OCI-LY7 (cell line): ENCODE results near the gene PPM1H. TPM values are rescaled to one million over a fixed set of nuclear protein-coding genes. Genes with fewer than 3 reads are reported as not detected.

Experiments
- BruUV-seq: library from RNA; stranded (reverse); fragments of 400-500 nt; replicated peaks from 2 replicates; lab custom pipeline; 2021; lab: Mats Ljungman, UMichigan
- CTCF ChIA-PET: fragments of 300-600 bp; sonication (Branson Sonifier 250); formaldehyde crosslinking; loops from one replicate; lab custom pipeline; 2022; ENCODE audit warnings: antibody characterized with exemption; ENCODE audit not compliant: unreplicated experiment; lab: Charles Lee
- POLR2A ChIA-PET: fragments of 300-600 bp; sonication (Branson Sonifier 250); formaldehyde crosslinking; loops from one replicate; lab custom pipeline; 2022; ENCODE audit warnings: antibody characterized with exemption; lab: Charles Lee
- DNase-seq: peaks from one replicate; pipeline ENCODE4 v3.0.0-alpha.2; 2015; ENCODE audit warnings: low spot score
- H2AFZ ChIP-seq: fragments of 200-600 bp; sonication (generic), shearing (Covaris generic); 2 replicates; pipeline ENCODE4 v1.6.1; 2014; ENCODE audit warnings: mild to moderate bottlenecking, antibody characterized with exemption, low read length, moderate library complexity
- H3K27ac ChIP-seq: fragments of 200-600 bp; sonication (generic); 2 replicates; pipeline ENCODE4 v1.5.1; 2014; ENCODE audit warnings: mixed run types, low read depth, mild to moderate bottlenecking, moderate library complexity, low read length, inconsistent platforms; ENCODE audit not compliant: poor library complexity, severe bottlenecking
- H3K36me3 ChIP-seq: fragments of 200-600 bp; sonication (generic); 2 replicates; pipeline ENCODE4 v1.6.1; 2014; ENCODE audit warnings: mild to moderate bottlenecking, antibody characterized with exemption, low read length, moderate library complexity, mixed read lengths; ENCODE audit not compliant: insufficient read depth
- H3K4me1 ChIP-seq: fragments of 200-600 bp; sonication (generic); 2 replicates; pipeline ENCODE4 v1.5.1; 2014; ENCODE audit warnings: mild to moderate bottlenecking, low read length; ENCODE audit not compliant: insufficient read depth, poor library complexity, severe bottlenecking
- H3K4me2 ChIP-seq: fragments of 200-600 bp; sonication (generic); 2 replicates; pipeline ENCODE4 v1.6.1; 2014; ENCODE audit warnings: mild to moderate bottlenecking, low read length
- H3K4me3 ChIP-seq: fragments of 200-600 bp; sonication (generic); 2 replicates; pipeline ENCODE4 v1.5.1; 2014; ENCODE audit warnings: mild to moderate bottlenecking, low read depth, low read length; ENCODE audit not compliant: poor library complexity, severe bottlenecking
- H3K79me2 ChIP-seq: fragments of 200-600 bp; sonication (generic); 2 replicates; pipeline ENCODE4 v1.6.1; 2016; ENCODE audit warnings: low read depth, mild to moderate bottlenecking, low read length, moderate library complexity, mixed read lengths; ENCODE audit not compliant: insufficient read depth
- H3K9me2 ChIP-seq: fragments of 200-600 bp; sonication (generic); 2 replicates; pipeline ENCODE4 v1.6.1; 2016; ENCODE audit warnings: mild to moderate bottlenecking, low read length, mixed read lengths; ENCODE audit not compliant: insufficient read depth
- H3K9me3 ChIP-seq: fragments of 200-600 bp; sonication (generic); 2 replicates; pipeline ENCODE4 v1.6.1; 2014; ENCODE audit warnings: mild to moderate bottlenecking, mixed run types, low read length, mixed read lengths
- H4K20me1 ChIP-seq: fragments of 200-600 bp; sonication (generic); 2 replicates; pipeline ENCODE4 v1.6.1; 2014; ENCODE audit warnings: mild to moderate bottlenecking, antibody characterized with exemption, low read length, moderate library complexity, mixed read lengths; ENCODE audit not compliant: insufficient read depth
- CTCF ChIP-seq: fragments of 200-600 bp; sonication (generic); conservative IDR thresholded peaks from 2 replicates; pipeline ENCODE4 v1.5.1; 2014; ENCODE audit warnings: mild to moderate bottlenecking, antibody characterized with exemption, low read length, moderate library complexity, mixed read lengths
- EZH2phosphoT487 ChIP-seq: fragments of 200-600 bp; sonication (generic); IDR thresholded peaks from 2 replicates; pipeline ENCODE4 v1.6.1; 2018; ENCODE audit warnings: low read depth, borderline replicate concordance, mild to moderate bottlenecking, mixed run types, antibody characterized with exemption, low read length, moderate library complexity, mixed read lengths
- intact Hi-C: fragments of 100-400 bp; cut with micrococcal nuclease; formaldehyde crosslinking; loops from one replicate; pipeline ENCODE4 v1.10.0; 2022; ENCODE audit not compliant: unreplicated experiment
- total RNA-seq, 2 experiments: library from RNA; depleted of rRNA in 1 of 2; stranded (reverse); fragments of >200 nt in 1 of 2; shearing (Covaris generic) in 1 of 2; gene quantifications; 2 replicates each; pipeline ENCODE4 v1.2.3, GENCODE V29; 2014 to 2022

Gene PPM1H
- total RNA-seq, 2 experiments from 2014 or later = 2.0 to 3.4 TPM

DNA sequence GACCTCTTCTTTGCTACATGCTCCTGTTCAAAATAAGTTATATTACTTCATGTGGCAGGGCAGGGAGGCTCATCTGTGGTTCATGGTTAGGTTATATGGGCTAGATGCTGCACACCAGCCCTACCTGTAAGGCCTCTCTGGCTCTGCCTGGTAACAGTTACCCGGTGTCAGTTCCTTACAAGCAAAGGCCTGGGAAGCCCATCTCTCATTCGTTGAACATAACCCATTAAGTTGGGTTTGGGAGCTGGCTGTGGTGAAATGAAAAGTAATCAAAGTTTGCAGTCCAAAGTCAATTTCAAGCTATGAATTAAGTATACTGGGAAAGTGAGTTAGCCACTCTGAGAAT is 183.2 kb downstream of the PPM1H start:
- intact Hi-C loops = no loop called here
- Histone ChIP-seq H3K79me2 (no peaks in the 10 kb centered on the region), H3K4me3 (no peak overlapping the region), H3K4me2 (no peak overlapping the region), H3K9me2 (no peaks in the 10 kb centered on the region), H3K9me3 (no peaks in the 10 kb centered on the region), H3K36me3 (no peaks in the 10 kb centered on the region), H4K20me1 (no peaks in the 10 kb centered on the region), H3K4me1 (no peaks in the 10 kb centered on the region), H2AFZ (no peak overlapping the region), H3K27ac (no peak overlapping the region)
- ChIA-PET POLR2A (no interaction called here), CTCF (no interaction called here)
- BruUV-seq = no TSS peak
- no peak for DNase-seq
- TF ChIP-seq EZH2phosphoT487 (no peak), CTCF (no peak)

- Histone ChIP-seq H3K9me2 (no peaks in the 10 kb centered on the region), H3K9me3 (no peaks in the 10 kb centered on the region), H3K4me2 (no peak overlapping the region), H3K4me3 (no peak overlapping the region), H4K20me1 (no peaks in the 10 kb centered on the region), H3K79me2 (no peaks in the 10 kb centered on the region), H3K27ac (no peak overlapping the region), H3K4me1 (no peaks in the 10 kb centered on the region), H3K36me3 (no peaks in the 10 kb centered on the region), H2AFZ (no peak overlapping the region)
- no peak for DNase-seq
- POLR2A ChIA-PET = no interaction called here
- CTCF ChIA-PET = no interaction called here
- intact Hi-C loops = no loop called here
- no TSS peak for BruUV-seq
- no peak for TF ChIP-seq EZH2phosphoT487
- TF ChIP-seq CTCF = no peak
Observed at GRCh38 chr12:62750941-62751809, 183.8 kb downstream of the PPM1H start.

- Histone ChIP-seq H3K79me2 (no peaks in the 10 kb centered on the region), H4K20me1 (no peaks in the 10 kb centered on the region), H3K4me3 (no peak overlapping the region), H3K36me3 (no peaks in the 10 kb centered on the region), H3K9me3 (no peaks in the 10 kb centered on the region), H3K4me1 (peaks cover 5% of the 10 kb centered on the region), H3K27ac (no peak overlapping the region), H3K9me2 (no peaks in the 10 kb centered on the region), H2AFZ (no peak overlapping the region), H3K4me2 (no peak overlapping the region)
- DNase-seq = no peak
- BruUV-seq = no TSS peak
- TF ChIP-seq EZH2phosphoT487 = no peak
- no peak for TF ChIP-seq CTCF
- POLR2A ChIA-PET = interaction anchor here (1.2 kb wide), 1 partner anchor 12 kb away, joined by 3 read pairs; no protein-coding TSS in a partner anchor
- intact Hi-C loops = no loop called here
- CTCF ChIA-PET = no interaction called here
Observed at GRCh38 chr12:62749586-62749985, 185.4 kb downstream of the PPM1H start.
